Amniotic epithelial cell (primary cell): ENCODE measurements around the gene ARVCF.
A peak's percentile ranks its signal among the peaks of the same experiment; 100 is the strongest.

Experiments
- DNase-seq: peaks from one replicate; pipeline ENCODE4 v3.0.0-alpha.2; 2010; ENCODE audit warnings: low read depth

ARVCF gene

DNA sequence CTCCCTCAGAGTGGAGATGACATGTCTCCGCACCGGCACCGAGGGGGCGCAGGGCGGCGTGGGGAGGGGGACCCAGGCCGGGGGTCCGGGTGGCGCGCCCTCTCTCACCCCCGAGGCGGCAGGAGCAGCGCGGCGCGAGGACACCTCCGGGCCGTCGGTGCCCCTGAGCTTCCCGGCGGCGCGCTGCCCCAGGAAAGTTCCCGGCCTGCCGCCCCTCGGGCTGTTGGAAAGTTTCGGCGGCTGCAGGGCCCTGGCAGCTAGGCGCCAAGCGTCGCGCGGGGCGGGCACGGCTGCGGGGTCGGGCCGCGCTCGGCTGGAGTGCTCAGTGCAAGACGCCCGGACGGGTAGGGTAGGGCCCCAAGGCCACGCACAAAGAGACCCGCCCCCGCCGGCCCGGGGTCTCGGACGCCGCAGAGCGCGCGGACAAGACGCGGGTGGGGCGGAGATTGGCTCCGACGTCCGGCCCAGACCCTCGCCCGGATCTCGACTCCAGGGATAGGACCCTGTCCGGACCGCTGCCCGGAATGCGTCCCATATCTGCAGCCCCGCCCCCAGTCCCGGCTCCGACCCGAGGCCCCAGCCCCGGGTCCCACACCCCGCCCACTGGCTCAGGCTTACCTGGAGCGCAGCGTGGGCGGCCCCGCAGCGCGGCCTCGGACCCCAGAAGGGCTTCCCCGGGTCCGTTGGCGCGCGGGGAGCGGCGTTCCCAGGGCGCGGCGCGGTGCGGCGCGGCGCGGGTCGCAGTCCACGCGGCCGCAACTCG is 471 bp downstream of the ARVCF start:
- DNase-seq = no peak

DNA sequence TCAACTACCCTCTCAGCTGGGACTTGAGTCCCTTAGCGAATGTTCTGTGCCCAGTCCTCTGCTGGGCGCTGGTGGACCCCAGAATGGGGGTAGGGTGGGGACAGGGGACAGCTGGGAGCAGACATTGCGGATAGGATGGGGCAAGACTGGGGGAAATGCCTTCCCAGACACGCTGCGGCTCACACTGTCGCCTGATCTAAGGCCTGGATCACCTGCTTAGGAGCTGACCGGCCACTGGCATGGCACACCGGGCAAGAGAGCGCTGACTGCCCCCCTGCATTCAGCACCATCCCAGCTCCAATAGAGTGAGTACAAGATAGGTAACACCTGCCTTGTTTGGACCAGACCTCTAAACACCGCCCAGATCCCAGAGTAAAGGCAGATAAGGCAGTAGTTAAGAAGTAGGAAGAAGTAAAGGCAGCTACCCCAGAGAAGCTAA is 1.4 kb downstream of the ARVCF start:
- no peak for DNase-seq

DNA sequence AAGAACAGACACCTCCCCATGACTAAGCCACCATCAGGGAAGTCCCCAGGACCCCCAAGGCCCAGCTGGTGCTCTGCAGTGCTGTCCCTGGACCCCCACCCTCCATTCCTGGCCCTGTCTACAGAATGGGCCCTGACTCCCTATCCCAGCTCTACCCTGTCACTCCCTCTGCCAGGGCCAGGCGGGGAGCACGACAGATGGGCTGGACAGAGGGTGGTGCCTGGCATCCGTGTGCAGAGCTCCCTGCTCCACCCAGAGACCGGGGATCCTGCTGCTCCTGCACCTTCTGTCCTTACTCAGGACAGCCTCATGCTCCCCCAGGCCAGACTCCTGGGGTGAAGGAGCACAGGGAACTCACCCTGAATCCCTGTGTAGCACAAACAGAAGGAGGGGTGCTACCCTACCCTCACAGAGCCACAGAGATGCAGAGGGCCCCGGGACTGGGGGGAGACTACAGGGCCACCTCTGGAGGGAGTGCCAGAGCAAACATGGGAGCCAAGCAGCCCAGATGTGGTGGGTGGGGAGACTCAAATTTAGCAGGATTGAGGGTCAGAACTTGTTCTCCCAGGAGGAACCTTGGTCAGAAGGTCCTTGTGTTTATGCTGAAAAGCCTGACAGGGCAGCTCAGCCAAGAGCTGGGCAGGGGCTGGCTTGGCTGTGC is 2.0 kb downstream of the ARVCF start:
- DNase-seq = no peak

DNA sequence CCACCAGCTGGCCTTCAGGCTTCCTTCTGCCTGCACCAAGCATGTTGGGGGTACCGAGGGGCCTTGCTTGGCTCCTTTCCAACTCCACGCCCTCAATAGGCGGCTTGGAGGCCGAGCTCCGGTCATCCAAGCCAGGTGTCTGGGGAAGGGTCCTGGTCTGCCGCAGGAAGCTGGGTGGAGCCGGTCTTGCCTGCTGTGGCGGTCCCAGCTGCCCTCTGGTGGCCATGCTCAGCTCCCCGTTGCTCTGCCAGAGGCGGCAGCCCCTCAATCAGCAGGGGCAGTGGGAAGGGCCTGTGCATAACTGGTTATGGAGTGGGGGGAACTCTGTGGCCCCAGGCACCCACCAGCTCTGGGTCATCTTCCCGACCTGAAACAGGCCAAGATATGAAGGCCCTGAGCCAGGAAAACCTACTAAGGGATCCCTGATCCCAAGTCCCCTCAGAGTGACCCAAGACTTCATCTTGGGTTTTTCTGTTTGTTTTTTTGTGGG is 3.2 kb downstream of the ARVCF start:
- DNase-seq = peak; percentile 36

DNA sequence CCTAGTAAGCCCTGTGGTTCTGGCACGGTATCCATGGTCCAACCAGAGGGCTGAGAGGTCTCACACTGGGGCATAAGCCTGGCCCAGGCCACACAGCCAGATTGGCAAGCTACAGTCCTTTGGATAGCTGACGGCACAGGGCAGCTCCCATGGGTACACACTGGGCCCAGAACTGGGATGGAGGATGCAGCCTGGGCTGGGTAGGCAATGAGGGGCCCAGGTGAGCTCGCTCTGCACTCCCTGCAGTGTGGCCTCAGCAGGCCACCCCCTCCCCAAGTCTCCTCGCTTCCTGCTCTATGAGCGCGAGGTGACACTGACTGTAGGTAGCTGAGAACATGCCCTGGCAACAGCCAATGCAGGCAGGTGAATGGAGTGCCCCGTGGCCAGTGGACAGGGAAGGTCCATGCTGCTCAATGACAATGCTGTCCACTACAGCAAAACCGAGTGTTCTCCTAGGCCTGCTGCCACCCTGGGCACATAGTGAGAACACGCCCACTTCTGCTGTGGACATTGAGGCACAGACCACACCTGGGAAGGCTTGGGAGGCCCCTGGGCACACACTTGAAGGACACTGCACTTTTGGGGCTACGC is 3.8 kb downstream of the ARVCF start:
- no peak for DNase-seq

DNA sequence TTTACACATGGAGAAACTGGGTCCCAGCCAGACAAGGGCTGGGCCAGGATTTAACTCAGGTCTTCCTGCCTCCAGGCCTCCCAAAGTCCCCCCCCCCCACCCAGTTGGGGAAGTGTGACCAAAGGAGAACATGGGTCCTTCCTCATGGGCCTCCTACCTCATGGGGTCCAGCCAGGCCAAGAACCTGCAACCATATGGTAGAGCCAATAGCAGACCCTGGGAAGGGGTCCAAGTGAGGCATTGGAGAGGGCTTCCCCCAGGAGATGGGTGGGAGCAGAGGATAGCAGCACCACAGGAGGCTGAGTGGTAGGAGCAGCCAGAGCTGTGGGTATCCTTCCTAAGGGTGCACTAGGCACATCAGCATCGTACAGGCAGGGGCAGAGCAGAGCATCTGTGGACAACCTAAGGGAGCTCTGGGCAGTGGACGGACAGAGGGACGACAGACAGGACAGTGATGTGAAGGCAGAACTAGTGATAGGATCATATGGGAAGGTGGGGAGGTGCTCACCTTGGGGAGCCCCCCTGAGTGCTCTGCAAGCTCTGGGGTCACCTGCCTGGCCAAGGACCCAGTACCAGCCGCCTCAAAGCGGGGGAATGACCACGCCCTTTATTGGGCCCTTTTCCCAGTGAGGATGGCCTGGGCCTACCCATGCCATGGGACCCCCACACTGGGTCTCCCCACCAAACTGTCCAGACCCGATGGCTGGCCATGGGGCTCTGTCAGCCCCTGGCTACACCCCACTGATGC is 4.5 kb downstream of the ARVCF start:
- no peak for DNase-seq

DNA sequence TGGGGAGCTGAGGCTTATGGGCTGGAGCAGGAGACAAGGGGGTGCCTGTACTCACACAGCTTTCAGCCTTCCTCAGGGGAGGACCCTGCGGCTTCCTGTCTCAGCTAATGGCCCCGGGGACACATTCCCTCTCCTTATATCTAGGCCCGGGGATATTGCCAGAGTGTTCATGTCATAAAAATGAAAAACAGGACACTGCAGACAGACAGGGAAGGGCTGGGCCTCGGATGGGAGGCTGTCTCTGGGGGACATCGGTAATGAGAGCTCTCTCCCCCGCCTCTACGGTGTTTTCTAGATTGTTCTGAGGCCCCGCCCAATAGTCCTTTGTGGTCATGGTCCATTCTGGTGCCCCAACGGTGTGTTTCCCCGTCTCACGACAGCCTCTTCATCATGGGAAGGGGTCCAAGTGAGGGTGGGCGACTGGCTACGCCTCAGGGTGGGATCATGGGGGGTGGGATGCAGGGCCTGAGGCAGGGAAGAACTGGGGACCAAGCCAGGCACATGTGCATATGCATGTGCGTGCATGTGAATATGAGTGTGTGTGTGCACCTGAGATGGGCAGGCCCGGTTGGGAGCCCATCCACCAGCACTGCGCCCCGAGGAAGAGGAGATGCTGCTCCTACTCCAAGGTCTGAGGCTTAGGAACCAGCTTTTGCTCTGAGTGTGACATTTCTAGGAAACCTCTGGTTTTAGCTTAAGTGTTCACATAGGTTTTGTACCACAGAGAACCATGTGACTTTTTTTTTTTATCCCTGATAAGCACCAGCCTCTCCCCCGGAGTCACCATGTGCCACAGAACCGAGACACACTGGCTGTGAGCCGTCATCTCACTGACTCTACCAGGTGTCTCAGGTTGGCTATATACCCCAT is 5.3 kb downstream of the ARVCF start:
- DNase-seq = no peak

DNA sequence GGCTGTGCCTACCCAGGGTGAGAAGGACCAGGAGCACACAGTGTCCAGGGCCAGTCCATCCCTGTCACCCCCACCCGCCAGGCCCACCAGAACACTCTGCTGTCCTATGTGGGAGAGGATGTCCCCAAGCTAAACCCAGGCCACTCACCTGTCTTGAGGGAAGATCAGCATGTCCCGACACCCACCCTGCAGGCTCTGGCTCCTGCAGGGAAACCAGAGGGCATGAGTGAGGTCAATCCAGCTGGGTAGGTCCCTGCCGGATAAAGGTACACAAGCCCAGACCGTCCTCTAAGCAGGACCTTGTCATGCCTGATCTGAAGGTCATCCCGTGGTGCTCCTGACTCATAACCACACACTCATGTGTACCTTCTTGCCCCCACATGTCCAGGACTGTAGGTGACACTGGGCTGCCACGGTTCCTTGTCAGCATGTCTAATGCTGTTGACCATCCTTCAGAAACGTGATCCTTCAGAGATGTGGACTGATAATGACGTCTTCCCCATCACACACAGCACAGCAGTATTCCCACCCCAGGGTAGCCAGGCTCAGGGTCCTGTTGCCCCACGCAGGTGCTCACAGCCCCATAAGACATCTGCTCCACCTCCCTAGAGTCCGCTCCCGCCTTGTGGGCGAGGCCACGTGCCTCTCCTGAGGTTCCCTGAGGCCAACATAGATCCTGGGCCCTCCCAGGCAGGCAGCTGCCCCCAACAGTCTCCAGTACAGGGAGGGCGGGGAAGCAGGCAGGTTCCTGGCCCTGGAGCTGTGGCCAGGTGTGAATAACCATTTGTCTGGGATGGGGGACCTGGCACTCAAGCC is 6.1 kb downstream of the ARVCF start:
- DNase-seq = no peak

DNA sequence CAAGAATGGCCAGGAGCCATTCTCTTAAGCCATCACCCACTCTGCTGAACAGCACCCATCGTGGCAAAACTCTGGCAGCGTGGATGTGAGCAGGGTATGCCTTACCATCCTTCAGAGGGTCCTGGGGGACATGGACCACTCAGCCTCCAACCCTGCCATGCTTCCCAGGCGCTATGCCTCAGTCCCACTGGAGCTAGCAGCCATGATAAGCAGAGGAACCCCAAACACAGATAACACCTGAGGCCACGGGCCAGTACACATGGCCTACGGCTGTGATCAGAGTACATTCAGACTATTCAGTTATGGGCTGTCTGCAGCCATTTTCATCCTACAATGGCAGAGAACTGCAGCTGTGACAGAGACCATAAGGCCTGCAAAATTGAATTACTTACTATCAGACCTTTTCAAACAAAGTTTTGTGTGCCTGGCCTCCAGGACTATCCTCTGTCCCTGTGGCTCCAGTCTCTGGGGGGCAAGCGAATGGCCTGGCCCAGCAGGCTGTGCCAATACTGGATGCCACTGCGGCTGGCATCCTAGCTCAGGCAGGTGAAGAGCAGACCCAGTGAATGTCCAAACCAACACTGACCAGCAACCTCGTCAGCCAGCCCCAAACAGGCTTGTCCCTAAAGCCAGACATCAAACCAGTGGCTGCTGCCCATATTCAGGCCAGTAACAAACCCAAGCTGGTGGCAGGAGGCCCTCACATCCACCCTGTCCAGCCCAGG is 6.9 kb downstream of the ARVCF start:
- DNase-seq = no peak

DNA sequence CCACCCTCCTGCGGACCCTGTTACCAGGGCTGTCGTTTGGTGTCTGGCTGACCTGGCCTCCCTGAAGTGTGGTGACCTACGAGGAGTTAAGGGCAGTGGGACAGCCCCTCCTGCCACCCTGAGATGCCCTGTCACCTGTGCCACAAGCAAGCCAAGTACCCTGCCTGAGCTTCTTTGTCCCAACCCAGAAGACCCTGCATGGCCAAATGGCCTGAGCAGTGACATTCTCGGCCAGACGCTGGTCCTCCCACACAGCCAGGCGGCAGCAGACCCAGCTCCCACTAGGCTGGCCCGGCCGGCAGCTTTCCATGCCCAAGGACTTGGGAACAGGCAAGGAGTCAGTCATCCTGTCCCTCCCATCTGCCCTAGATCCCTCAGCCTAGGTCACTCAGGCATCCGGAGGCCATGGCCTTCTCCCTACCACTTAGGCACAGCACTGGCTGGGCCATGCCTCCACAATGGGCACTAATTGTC is 7.6 kb downstream of the ARVCF start:
- DNase-seq = no peak

DNA sequence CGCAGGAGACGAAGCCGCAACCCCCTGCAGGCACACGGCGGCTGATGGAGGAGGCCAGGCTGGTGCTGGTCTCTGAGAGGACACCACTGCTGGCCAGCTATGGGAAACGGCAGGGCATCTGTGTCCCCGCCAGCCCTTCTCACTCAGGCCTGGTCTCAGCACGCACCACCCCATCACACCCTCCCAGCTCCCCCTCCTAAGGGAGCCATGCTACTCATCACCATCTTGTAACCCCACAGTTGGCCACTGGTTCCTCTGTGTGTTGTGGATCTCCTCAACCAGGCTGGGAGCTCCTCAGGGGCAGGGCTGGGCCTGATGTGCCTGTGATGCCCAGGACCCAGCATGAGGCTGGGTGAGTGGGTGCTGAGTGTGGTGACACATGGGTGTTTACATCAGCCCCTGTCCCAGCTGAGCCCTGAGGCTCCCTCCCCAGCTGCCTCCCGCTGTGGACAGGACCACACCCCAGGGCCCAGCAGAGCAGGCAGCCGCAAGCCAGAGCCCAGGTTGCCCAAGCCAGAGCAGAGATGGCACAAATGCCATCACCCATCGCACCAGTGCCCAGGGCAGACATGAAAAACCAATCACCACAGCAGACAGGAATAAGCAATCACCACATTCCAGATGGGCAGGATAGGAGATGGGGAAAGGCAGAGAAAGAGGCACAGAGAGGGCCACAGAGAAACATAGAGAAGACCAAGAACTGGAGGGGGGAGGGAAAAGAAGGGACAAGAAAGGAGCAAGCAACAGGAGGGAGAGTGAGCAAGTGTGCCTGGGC is 8.2 kb downstream of the ARVCF start:
- DNase-seq = no peak

DNA sequence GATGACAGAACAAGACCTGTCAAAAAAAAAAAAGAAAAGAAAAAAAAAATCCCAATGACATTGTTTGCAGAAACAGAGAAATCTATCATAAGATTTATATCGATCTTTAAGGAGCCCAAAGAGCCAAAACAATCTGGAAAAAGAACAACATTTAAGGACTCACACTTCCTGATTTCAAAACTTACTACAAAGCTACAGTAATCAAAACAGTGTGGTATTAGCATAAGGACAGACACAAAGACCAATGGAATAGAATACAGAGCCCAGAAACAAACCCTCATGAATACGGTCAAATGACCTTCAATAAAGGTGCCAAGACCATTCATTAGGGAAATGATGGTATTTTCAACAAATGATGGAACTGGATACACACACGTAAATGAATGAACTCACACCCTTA is 12.2 kb downstream of the ARVCF start:
- DNase-seq = no peak

DNA sequence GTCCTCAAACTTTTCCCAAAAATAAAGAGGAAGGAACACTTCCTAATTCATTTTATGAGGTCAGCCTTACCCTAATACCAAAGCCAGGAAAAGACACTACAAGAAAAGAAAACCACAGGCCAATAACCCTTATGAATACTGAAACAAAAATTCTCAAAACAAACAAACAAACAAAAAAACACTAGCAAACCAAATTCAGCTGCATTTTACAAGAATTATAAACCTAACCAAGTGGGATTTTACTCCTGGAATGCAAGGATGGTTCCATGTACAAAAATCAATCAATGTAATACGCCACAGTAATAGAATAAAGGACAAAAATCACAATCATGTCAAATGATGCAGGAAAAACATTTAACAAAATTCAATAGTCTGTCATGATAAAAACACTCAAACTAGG is 13.3 kb downstream of the ARVCF start:
- DNase-seq = no peak

DNA sequence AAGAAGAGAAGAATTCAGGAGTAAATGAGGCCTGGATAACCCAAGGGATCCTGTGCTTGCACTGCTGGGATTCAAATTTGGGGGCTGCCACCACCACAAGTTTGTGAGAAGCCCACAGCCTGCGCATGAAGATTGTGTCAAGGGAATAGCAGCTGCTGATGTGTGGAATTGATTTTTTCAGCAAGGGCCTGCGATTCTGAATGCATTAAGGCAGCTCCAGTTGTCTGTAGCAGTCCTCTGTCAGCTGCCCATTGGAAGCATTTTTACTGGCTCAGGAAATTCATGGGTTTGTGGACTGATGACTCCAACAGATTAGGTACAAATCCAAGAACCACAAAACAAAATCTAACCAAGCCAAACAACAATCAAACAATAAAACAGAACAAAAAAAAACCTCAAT is 14.0 kb downstream of the ARVCF start:
- no peak for DNase-seq

DNA sequence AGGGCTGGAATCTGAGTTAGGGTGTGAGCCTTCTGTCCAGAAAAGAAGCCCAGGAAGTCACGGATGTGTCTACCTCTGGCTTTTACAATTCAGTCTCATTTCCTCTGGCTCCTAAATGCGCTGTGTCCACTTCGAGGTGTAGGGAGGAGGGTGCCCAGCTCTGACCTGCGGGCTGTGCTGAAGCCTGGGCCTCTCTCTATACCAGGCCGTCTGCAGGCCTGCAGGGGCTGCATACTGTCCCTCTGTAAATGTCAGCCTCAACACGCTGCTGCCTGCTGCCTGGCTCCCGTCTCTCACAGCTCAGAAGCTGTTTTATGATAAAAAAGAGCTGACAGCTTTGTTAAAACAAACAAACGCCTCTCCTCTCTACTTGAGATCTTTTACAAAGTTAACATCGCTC is 14.5 kb downstream of the ARVCF start:
- no peak for DNase-seq

DNA sequence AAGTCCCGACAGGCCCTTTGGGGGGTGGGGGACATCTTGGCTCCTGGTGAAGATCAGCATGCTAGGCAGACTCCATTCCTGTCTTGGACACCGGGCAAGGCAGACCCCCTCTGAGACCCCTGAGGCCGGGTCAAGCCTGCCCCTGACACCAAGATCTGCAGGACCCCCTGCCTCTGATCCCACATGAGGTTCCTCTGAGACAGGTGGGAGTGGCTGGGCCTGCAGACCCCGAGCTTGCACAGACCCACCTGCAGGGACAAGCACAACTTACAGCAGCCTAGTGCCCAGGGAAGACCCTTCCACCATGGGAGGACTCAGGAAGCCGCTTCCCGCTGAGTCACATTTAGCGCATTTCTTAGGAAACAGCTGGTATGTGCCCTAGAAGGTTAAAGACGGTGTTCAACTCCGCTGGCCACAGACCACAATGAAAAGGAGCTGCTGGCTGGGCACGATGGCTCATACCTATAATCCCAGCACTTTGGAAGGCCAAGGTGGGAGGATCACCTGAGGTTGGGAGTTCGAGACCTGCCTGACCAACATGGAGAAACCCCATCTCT is 15.5 kb downstream of the ARVCF start:
- peak; percentile 68 for DNase-seq

DNA sequence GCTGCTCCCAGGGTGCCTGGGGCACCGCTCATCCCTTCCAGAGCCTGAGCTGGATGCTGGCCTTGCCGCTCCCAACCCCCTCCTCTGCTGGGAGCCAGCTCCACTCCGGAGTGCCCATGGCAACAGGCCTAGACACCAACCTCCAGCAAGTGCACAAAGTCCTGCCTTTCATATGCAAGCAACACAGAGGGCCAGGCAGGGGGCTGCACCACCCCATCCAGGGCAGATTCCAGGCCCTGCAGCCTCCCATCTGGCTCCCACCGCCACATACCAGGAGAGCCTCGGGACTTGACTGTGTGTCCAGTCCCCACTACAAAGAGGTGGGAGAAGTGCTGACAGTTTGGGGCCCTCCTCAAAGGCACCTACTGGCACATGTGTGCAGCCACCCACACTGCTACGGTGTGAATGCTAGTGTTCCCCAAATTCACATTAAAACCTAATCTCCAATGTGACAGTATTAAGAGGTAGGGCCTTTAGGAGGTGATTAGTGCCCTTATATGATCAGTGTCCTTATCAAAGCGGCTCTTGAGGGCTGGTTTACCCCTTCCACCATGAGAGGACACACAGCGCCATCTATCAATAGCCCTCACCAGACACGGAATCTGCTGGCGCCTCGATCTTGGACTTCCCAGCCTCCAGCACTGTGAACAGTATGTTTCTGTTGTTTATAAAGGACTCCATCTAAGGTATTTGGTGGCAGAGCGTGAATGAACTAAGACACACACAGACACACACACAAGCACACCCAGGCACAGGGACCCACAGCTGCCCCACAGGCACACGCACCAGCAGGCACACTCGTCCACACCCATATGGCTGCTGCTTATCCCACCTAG is 16.2 kb downstream of the ARVCF start:
- no peak for DNase-seq
